HEK293T (cell line): ENCODE measurements around the gene TMTC2.

Source experiments
- ARNT ChIP-seq: fragments of 450-650 bp; IDR thresholded peaks from 2 replicates; pipeline ENCODE4 v1.6.1; 2017; ENCODE audit warnings: mild to moderate bottlenecking
- BHLHE40 ChIP-seq: fragments of 450-650 bp; IDR thresholded peaks from 2 replicates; pipeline ENCODE4 v1.6.1; 2016; ENCODE audit warnings: mild to moderate bottlenecking, moderate library complexity, borderline replicate concordance
- FOXM1 ChIP-seq: fragments of 450-650 bp; IDR thresholded peaks from 2 replicates; pipeline ENCODE4 v1.6.1; 2017; ENCODE audit warnings: mild to moderate bottlenecking, borderline replicate concordance
- HDGF ChIP-seq: fragments of 450-650 bp; IDR thresholded peaks from 2 replicates; pipeline ENCODE4 v1.6.1; 2017; ENCODE audit warnings: antibody characterized with exemption, borderline replicate concordance
- L3MBTL2 ChIP-seq: fragments of 450-650 bp; conservative IDR thresholded peaks from 2 replicates; pipeline ENCODE4 v1.6.1; 2016; ENCODE audit warnings: mild to moderate bottlenecking
- LEF1 ChIP-seq: fragments of 450-650 bp; IDR thresholded peaks from 2 replicates; pipeline ENCODE4 v1.6.1; 2017; ENCODE audit warnings: mild to moderate bottlenecking, borderline replicate concordance
- SUZ12 ChIP-seq: fragments of 450-650 bp; IDR thresholded peaks from 2 replicates; pipeline ENCODE4 v1.6.1; 2016; ENCODE audit warnings: mild to moderate bottlenecking
- TARDBP ChIP-seq: fragments of 450-650 bp; IDR thresholded peaks from 2 replicates; pipeline ENCODE4 v1.6.1; 2016
- TF ChIP-seq, protein P1 (sequence below): fragments of 450-650 bp; IDR thresholded peaks from 2 replicates; pipeline ENCODE4 v1.6.1; 2016

DNA sequence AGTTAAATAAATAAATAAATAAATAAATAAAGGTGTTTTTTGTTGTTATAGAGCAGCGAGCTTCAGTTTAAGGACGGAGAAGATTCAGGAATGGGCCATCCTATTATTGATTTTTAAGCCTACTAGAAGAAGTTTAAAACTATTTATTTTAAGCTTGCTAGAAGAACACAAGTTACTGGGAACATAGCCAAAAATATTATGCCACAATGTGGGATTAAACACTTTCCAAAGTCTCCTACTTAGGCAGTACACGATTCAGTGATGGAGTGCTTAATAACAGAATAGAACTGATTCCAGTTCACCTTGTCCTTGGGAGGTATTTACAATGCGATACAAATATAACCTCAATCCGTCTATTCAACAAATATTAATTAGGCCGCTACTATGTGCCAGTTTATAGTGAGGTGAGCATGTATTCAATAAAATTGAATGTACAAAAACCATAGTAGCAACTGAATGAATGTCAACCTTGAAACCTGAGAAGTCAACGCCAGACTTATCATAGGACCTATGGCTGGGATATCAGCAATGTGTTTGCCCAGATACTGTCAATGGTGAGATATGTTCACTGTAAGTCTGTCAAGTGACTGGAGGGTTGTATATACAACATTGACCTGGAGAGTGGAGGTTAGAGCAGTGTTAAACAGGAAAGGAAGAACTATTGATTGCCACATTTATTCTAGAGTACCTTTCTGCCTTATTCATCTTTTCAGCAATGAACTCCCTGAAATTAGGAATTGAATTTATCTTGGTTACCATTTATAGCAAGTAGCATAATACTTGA is 486.4 kb downstream of the TMTC2 start:
- TF ChIP-seq LEF1, result no peak
- TF ChIP-seq BHLHE40, result no peak
- TF ChIP-seq HDGF, result no peak
- no peak for TF ChIP-seq TARDBP
- no peak for TF ChIP-seq L3MBTL2
- TF ChIP-seq, protein P1, sequence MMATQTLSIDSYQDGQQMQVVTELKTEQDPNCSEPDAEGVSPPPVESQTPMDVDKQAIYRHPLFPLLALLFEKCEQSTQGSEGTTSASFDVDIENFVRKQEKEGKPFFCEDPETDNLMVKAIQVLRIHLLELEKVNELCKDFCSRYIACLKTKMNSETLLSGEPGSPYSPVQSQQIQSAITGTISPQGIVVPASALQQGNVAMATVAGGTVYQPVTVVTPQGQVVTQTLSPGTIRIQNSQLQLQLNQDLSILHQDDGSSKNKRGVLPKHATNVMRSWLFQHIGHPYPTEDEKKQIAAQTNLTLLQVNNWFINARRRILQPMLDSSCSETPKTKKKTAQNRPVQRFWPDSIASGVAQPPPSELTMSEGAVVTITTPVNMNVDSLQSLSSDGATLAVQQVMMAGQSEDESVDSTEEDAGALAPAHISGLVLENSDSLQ, result no peak
- TF ChIP-seq FOXM1, result no peak
- no peak for TF ChIP-seq SUZ12
- TF ChIP-seq ARNT, result no peak
